ENCODE data around the gene CPPED1.

Gene CPPED1

GRCh38 chr16:12742741-12743140 lies 60.9 kb downstream of the CPPED1 start:
- no peak overlapping the region for H3K27ac ChIP-seq
- TF ChIP-seq CTCF (conservative IDR thresholded peaks at IDR 0.05) (no peak), ZFX (IDR thresholded peaks at IDR 0.05) (no peak)

GRCh38 chr16:12740986-12741610 lies 62.6 kb downstream of the CPPED1 start:
- H3K27ac ChIP-seq: no peak overlapping the region
- TF ChIP-seq ZFX (IDR thresholded peaks at IDR 0.05) (no peak), CTCF (conservative IDR thresholded peaks at IDR 0.05) (no peak)

- TF ChIP-seq CTCF (conservative IDR thresholded peaks at IDR 0.05): no peak
- TF ChIP-seq ZFX (IDR thresholded peaks at IDR 0.05): no peak
- H3K27ac ChIP-seq: no peak overlapping the region
Measured at GRCh38 chr16:12739738-12740137, 63.9 kb downstream of the CPPED1 start.

- TF ChIP-seq ZFX (IDR thresholded peaks at IDR 0.05): no peak
- no peak for TF ChIP-seq CTCF (conservative IDR thresholded peaks at IDR 0.05)
- H3K27ac ChIP-seq: no peak overlapping the region
Measured at GRCh38 chr16:12737563-12737962, 66.1 kb downstream of the CPPED1 start.

GRCh38 chr16:12735805-12736204 lies 67.9 kb downstream of the CPPED1 start:
- H3K27ac ChIP-seq: no peak overlapping the region
- TF ChIP-seq ZFX (IDR thresholded peaks at IDR 0.05) (no peak), CTCF (conservative IDR thresholded peaks at IDR 0.05) (no peak)

GRCh38 chr16:12732600-12732999 lies 71.1 kb downstream of the CPPED1 start:
- no peak overlapping the region for H3K27ac ChIP-seq
- no peak for TF ChIP-seq ZFX (IDR thresholded peaks at IDR 0.05)
- TF ChIP-seq CTCF (conservative IDR thresholded peaks at IDR 0.05): no peak

- no peak overlapping the region for H3K27ac ChIP-seq
- no peak for TF ChIP-seq ZFX (IDR thresholded peaks at IDR 0.05)
- TF ChIP-seq CTCF (conservative IDR thresholded peaks at IDR 0.05): no peak
Measured at GRCh38 chr16:12729448-12729847, 74.2 kb downstream of the CPPED1 start.
